ENCODE measurements around the gene WNT7A.

Gene WNT7A

DNA sequence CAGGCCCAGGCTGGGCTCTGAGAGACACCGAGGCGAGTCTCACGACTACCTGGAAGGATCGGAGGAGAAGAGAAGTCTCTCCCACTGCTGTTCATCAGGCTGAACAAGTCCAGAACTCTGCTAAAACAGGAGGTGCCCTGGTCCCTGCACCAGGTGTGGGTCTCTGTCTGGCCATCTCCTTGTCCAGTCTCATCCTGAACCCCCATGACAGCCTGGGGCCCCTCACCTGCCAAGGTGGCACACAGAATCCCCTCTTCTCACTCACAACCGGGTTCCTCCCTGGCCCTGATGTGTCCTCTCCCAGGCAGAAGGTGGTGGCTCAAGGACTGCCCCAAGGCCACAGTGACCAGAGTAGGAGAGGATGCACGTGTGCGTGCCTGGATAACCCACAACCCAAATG lies 34.1 kb downstream of the WNT7A start:
- no peak for DNase-seq (ENCODE audit: low read depth)

DNA sequence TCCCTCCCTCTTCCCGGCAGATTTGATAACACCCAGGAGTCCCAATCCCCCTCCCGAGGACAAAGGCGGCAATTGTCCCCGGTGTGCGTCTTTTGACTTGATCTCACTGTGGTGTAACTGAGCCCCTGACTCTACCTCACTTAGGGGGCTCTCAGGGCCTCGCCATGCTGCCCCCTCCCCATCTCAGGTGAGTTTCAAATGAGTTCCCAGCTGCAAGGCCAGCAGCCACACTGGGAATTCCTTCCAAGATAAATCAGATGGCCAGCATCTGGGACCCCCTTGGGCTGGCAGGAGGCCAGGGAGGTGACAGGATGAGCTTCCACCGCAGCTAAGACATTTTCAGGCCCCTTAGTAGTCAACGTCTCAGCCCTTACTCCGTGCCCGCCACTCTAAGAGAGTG lies 35.0 kb downstream of the WNT7A start:
- no peak for DNase-seq (ENCODE audit: low read depth)

DNA sequence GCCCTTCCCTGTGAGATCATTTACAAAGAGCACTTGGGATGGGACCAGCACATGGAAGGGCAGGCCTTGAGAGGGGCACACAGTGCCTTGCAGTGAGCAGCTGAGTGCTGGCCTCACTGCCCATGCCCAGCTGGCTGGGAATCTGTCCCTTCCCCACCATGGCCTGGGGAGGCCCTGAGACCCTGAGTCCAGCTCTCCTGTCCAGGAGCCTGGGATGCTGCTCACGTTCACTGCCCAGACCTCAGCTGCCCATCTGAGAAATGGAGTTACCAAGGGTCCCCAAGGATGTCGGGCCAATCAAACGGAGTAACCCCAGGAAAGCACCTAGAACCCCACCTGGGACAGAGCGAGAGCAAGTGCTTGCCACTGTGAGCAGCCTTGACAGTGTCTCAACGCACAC lies 35.6 kb downstream of the WNT7A start:
- no peak for DNase-seq (ENCODE audit: low read depth)

DNA sequence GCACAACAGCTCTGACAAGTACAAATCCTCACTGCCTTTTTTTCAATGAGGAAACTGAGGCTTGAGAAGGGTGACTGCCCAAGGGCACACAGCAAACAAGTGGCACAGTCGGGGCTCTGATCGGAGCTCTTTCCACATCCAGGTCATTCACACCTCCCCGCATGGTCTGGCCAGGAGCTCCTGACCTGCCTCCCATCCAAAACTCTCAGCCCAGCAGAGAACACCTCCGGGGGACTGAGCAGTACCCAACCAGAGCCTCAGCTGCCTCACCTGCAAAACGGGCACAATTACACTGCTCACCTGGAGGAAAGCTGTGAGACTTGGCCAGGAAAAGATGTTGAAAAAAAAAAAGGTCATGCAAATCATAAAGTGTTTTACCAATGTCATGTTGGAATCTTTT lies 36.5 kb downstream of the WNT7A start:
- no peak for DNase-seq (ENCODE audit: low read depth)

DNA sequence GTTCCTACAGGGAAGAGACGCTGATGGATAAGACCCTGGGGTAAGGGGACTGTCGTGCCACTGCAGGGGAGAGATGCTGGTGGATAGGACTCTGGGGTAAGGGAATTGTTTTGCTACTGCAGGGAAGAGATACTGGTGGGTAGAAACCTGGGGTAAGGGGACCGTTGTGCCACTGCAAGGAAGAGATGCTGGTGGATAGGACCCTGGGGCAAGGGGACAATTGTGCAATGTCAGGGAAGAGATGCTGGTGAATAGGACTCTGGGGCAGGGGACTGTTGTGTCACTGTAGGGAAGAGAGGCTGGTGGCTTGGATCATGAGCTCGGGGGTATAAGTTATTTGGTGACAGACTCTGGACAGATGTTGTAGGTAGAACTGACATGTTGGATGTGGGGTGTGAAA lies 37.6 kb downstream of the WNT7A start:
- no peak for DNase-seq (ENCODE audit: low read depth)

DNA sequence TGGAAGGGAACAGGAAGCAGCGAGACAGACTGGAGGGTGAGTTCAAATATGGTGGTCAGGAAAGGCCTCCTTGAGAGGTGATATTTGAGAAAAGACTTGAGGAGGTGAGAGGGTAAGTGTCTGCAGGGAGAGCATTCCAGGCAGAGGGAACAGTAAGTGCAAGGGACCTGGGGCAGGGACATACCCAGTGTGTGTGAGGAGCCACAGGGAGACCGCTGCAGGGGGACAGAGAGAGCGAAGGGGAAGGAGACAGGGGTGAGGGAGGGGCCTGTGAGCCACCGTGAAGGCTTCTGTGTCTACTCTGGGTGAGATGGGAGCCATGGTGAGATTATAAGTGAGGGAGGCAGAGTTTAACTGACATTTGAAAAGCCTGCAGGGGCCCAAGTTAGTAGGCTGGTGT lies 38.0 kb downstream of the WNT7A start:
- no peak for DNase-seq (ENCODE audit: low read depth)

DNA sequence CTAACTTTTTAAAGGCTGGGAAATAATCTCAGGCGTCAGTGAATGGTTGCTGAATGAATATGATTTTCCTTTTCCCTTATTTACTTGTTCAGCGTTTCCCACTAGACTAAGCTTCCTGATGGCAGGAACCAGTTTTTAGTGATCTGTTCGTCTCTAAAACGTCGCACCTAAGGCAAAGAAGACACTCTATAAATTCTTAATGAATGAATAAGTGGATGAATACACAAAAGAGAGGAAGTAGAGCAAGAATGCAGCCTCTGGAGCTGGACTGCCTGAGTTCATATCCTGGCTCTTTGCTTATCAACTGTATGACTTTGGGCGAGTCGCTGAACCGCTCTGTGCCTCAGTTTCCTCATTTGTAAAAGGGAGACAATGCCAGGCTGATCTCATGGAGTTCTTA lies 38.7 kb downstream of the WNT7A start:
- no peak for DNase-seq (ENCODE audit: low read depth)

DNA sequence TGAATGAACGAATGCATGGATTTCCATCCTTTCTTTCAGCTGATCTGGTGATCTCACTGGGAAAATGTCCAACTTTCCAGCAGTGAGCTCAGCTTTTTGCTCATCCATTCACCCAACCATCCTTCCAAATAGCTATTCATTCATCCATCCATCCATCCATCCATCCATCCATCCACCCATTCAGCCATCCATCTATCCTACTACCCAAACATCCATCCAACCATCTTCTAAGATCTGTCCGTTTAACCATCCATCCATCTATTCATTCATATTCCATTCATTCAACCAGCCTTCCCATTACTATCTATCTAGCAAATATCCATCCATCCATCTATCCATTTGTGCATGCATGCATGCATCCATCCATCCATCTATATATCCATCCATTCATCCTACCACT lies 39.4 kb downstream of the WNT7A start:
- no peak for DNase-seq (ENCODE audit: low read depth)

DNA sequence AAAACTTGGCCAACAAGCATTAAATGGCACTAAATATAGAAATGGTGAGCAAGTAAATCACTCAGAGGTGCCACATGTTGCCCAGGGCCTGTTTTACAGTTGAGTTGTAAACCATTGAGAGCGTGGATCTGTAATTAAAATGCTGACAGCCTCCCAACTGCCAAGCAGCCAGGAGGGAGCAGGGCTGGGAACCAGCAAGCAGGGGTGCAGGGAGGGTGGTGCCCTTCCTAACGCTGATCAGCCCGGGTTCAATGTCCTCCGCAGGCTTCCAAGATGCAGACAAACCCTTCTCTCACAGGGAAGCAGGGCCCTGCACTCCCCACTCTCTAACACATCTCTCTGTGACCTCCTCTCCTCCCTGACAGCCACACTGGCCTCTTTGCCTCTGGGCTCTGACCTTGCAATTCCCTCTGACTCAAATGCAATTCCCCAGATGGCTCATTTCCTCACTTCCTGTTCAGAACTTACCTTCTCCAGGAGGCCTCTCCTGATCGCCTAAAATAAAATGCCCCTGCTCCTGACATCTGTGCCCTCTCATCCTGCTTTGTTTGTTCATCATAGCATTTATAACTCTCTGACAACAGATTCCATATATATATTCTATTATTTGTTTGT lies 40.0 kb downstream of the WNT7A start:
- DNase-seq (ENCODE audit: low read depth), result no peak

DNA sequence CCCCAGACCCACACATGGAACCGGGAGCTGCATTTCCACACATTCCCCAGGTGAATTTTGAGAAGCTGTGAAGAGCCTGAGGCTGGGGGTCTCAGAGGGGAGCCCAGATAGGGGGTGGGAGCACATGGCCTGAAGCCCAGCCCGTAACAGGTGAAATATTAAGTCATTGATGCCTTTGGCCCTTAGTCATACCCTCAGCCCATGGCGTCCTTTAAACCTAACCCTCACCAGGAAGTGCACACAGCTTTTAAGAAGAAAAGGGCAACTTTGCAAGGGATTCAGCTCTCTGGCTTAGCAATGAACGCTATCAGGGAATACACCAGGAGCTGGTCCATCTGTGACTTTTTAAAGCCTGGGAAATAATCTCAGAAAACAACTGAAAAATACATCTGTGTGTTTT lies 40.6 kb downstream of the WNT7A start:
- DNase-seq (ENCODE audit: low read depth), result no peak

DNA sequence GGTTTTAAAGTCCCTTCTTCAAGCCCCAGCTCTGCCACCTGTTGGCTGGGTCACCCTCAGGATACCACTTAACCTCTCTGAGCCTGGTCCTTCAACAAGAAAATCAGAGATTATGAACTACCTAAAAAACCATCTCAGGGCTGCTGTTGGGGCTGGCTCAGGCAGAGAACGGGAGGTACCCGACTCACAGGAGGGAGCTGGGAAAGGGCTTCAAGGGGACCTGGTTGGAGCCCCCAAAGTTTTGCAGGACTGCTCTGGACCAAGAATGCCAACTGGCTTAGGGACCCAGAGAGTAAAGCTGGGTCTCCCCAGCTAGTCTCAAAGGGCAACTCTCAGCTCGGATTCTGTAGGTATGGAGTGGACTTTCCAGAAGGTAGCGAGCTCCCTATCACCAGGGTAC lies 41.5 kb downstream of the WNT7A start:
- DNase-seq (ENCODE audit: low read depth), result no peak

DNA sequence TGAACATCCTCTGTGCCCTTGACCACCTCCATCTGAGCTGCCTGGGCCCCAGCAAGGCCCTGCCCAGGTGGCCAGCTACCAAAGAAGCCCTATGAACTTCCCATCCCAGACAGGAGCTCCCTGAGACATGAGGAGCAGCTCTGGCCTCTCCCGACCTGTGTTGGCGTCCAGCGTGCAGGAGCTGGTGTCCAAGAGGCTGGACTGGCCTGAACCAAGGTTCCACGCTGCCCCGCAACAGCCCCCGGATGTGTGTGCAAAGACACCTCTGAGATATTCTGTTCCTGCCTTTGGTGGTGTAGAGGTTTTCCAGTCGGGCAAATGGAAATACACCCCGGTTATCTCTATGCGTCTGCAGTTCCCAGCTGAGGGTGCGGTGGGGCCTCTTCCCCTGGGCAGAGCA lies 42.1 kb downstream of the WNT7A start:
- DNase-seq (ENCODE audit: low read depth), result no peak

DNA sequence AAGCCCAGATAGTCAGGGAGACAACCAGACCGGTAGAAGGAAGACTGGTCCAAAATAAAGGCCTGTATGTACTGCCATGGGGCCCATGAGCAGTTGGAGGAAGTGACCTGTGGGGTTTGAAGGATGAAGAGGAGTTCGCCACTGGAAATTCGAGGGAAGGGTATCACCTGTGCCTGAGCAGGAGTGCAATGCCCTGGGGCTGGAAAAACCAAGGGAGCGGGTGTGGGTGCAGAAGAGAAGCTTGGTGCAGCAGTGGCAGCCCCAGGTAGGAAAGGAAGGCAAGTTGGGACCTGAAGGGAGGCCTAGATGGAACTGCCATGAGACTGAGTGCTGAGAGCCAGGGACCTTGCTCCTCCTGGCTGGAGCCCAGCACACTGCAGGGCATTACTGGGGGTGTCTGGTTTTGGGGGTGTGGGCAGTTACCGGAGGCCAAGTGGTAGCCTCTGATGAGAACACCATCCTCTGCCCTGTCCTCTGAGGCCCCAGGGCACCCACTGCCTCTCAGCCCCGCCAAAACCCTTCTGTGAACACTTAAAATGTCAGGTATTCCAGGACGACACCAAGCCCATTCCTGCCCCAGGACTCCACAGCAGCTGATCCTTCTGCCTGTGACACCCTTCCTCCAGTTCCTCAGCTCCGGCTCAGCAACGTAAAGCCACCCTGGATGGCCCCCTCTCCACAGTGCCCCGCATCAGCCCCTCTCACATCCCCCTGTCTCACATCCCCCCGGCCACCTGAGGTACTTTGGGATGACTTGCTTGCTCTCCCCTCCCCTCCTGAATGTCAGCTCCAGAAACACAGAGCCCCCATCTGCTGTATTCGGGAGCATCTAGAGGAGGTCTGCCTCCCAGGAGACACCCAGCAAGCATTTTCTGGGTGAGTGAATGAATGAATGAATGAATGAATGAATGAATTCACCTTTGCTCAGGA lies 42.9 kb downstream of the WNT7A start:
- no peak for DNase-seq (ENCODE audit: low read depth)

DNA sequence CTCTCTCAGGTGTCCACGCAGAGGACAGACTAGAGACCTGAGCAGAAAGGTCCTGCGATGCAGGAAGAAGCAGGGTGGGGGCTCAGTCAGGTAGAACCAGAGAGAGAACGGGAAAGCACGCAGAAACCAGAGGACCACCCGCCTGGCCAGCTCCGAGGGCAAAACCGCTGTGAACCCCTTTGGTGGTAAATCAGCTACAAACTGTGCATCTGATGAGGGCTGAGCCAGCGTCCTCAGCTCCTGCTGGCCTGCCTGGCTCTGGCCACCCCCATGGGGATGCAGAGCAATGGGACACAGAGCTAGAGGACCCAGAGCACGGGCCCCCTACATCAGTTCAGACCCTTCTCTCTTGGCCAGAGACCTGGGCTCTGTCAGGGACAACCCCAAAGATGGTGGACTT lies 44.6 kb downstream of the WNT7A start:
- no peak for DNase-seq (ENCODE audit: low read depth)

DNA sequence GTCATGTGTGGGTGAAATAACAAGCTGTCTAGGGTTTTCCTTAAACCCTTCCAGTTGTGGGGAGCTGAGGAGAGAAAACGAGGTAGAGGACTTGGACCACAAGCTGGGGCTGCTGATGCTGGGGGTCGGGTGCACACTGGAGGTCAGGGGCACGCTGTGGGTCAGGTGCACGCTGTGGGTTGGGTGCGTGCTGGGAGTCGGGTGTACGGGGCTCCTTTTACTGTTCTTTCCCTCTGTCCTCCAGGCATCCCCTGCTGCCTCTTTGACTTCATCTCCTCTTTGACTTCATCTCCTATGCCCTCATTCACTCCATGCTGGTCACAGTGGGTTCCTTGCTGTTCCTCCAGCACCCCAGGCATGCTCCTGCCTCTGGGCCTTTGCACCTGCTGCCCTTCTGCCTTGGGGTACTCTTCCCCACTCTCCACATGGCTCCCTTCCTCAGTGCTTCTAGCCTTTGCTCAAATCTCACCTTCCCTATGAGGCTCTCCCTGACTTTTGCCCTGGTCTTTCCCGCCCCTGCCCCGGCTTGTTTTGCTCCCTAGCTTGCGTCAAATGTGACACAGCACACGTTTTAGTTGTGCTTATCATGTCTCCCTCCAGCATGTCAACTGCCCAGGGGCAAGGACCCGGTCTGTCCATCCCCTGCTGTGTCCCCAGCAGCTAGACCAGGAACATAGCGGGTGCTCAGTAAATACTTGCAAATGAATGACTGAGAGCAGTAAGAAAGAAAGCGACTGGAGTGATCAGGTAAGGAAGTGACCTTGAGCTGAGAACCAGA lies 45.4 kb downstream of the WNT7A start:
- no peak for DNase-seq (ENCODE audit: low read depth)

DNA sequence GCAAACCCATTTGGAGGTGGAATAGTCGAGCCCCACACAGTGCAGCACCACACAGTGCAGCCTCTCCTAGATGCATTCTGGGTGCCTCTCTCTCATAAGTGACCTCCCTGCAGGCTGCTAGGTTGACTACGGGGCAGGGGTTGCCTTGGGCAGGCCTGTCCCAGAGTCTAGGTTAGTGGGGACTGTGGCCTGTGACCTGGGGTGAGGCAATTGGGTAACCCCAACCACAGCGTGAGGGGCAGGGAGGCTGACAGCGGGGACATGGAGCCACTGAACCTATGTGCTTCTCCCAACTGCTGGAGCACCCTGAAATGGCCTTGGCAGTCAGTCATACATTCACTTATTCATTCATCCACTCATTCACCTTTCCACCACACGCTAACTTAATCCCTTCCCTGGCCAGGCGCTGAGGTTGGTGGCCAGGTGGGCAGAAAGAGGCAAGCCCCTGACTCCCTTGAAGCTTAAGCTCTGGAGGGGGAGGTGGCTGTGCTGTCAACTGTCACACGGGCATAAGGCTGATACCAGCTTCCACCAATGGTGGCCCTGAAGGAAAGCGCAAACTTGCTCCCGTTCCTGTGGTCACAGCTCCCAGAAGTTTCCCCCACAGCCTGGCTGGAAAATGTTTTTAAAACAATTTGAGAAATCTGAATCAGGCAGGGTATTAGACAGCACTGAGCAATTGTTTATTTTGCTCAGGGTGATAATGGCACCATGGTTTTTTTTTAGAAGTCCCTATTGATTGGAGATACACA lies 46.2 kb downstream of the WNT7A start:
- no peak for DNase-seq (ENCODE audit: low read depth)

DNA sequence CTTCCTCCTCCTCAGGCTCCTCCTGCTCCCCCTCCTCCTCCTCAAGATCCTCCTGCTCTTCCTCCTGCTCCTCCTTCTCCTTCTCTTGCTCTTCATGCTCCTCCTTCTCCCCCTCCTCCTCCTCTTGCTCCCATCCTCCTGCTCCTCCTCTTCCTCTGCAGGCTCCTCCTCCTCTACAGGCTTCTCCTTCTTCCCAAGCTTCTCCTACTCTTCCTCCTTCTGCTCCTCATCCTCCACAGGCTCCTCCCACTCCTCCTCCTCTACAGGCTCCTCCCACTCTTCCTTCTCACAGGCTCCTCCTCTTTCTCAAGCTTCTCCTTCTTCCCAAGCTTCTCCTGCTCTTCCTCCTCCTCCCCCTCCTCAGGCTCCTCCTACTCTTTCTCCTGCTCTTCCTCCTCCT lies 47.7 kb downstream of the WNT7A start:
- DNase-seq (ENCODE audit: low read depth), result no peak

DNA sequence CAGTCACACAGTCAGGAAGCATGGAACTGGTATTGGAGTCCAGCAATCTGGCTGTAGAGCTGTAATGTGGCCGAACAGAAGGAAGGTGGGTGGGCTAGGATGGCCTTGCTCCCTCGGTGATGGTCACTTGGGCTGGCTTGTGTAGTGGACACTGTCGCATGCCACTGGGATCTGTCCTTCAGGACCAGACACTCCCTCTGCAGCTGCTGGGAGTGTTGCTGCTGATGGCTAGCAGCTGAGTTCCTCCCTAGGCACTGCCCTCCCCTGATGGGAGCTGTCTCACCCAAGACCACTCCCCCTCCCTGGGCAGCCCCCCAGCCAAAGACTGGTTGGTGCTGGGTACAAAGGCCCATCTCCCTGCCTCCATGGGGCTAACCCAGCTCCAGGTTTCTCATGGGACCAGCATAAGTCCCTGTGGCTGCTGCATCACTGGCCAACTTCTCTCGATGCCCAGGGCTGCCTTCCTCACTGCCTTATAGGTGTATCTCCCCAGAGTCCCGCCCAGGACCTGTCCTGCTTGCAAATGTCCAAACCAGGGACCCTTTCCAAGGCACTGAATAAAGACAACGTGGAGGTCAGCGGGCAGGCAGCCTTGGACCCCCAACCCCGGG lies 48.4 kb downstream of the WNT7A start:
- DNase-seq (ENCODE audit: low read depth), result no peak

DNA sequence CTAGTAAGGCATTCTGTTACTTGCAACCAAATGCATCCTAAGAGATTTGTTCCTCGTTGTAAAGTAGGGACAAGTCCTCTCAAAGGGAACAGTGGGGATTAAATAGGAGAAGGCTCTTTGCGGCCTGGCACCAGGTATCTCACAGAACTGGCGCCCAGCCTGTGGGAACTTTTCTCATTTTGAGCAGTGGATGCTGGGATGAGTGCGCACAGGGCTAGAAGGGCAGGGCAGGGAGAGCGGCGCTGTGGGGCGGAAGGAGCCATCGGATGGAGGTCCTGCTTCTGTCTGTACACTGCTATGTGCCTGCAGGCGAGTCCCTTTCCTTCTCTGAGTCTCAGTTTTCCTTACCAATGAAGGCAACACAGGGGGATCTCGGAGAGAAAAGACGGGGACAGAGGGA lies 50.6 kb downstream of the WNT7A start:
- no peak for DNase-seq (ENCODE audit: low read depth)

DNA sequence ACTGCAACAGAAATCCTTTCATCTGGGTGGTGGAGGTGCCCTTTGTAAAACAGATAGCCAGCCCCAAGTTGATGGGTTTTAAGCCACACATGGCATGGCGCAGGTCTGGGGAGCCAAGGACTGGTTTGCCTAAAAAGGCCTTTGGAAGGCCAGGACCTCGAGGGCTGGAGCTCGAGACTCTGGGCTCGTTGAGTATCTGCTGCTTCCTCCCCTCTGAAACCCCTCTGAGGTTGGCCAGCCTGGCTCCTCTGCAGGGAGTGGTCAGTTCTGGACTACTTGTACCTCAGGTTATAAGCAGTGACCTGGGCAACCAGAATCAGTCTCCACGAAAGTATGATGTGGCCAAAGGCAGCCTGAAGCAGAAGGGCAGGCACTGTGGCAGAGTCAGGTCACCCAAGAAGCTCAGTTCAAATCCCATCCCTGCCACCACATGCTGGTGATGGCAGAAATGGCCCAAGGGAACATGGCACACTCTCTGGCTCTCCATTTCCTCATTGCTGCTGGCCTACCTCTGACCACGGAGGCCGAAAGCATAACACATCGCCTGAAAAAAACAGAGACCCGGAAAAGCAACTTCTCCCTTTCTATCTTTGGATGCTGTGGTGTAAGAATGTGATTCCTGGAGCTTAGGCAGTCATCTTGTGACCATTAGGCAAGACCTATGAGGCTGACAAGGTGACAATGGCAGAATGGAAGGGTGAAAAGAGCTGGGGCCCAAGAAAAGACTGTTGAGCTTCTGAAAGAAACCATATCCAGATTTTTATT lies 51.2 kb downstream of the WNT7A start:
- DNase-seq (ENCODE audit: low read depth), result no peak

DNA sequence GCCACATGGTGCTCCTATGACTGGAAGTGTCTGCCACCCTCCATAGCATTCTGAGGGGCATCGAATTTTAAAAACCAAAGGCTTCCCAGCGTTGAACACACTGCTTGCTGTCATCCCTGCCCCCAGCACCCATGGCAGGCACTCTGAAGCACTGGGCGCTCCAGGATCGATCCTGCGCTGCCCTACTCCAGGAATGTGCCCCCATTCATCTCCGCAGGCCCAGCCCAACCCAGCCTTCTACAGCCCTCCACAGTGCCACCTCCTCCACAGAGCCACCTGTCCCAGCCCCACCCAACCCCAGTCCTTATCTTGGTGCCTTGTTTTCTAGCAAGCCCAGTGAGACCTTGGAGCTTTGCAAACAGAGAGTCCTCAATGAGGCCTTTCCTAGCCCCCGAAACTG lies 52.2 kb downstream of the WNT7A start:
- DNase-seq (ENCODE audit: low read depth), result no peak
